ENCODE data around the gene LEUTX.

LEUTX gene

DNA sequence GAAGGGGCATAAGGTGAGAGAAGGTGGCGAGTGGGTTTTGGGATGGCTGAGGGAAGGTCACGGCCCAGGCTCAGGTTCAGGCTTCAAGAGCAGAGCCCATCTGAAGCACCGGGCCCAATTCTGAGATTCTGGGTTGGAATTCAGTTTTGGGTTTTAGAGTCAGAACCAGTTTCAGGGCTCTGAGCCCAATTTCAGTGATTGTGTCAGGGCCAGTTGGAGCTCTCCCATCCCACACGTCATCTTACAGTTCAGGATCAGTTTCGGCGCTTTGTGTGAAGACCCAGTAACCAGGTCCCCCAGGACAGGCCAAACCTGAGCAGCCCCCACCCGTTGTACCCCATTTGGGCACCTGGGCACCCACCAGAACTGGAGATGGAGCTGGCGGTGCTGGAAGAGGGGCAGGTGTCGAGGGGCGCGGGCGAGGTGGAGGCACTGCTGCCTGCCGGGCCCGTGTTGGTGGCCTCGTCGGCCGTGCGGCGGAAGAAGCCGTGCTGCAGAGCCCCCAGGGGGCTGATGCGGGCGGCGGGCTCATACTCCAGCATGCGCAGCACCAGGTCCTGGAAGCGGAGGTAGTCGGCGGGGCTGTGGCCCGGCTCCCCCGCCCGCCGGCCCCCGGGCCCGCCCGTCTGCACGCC lies 47.8 kb downstream of the LEUTX start:
- Histone ChIP-seq H3K79me2 (ENCODE audit: insufficient read depth, low read length) (peaks cover 4% of the 10 kb centered on the region; the same call in 1 of the 2 replicates), H3K9me2 (replicated peaks; ENCODE audit: insufficient read depth, low read length) (no peaks in the 10 kb centered on the region), H3K9ac (ENCODE audit: low read length) (no peak overlapping the region), H3K27ac (ENCODE audit: low read depth, low read length) (no peak overlapping the region), H3K27me3 (ENCODE audit: low read length) (no peaks in the 10 kb centered on the region), H2AFZ (ENCODE audit: low read depth, low read length, severe bottlenecking) (no peak overlapping the region), H3K9me3 (ENCODE audit: insufficient read depth, low read length) (no peaks in the 10 kb centered on the region), H3K36me3 (ENCODE audit: low read length) (no peaks in the 10 kb centered on the region), H3F3A (ENCODE audit: insufficient read depth) (no peaks in the 10 kb centered on the region), H4K20me1 (ENCODE audit: low read depth, low read length) (no peaks in the 10 kb centered on the region), H3K4me3 (ENCODE audit: insufficient read depth, low read length, poor library complexity, severe bottlenecking) (no peak overlapping the region), H3K4me2 (ENCODE audit: low read depth, low read length, poor library complexity, severe bottlenecking) (no peak overlapping the region)
- TF ChIP-seq, protein P1, sequence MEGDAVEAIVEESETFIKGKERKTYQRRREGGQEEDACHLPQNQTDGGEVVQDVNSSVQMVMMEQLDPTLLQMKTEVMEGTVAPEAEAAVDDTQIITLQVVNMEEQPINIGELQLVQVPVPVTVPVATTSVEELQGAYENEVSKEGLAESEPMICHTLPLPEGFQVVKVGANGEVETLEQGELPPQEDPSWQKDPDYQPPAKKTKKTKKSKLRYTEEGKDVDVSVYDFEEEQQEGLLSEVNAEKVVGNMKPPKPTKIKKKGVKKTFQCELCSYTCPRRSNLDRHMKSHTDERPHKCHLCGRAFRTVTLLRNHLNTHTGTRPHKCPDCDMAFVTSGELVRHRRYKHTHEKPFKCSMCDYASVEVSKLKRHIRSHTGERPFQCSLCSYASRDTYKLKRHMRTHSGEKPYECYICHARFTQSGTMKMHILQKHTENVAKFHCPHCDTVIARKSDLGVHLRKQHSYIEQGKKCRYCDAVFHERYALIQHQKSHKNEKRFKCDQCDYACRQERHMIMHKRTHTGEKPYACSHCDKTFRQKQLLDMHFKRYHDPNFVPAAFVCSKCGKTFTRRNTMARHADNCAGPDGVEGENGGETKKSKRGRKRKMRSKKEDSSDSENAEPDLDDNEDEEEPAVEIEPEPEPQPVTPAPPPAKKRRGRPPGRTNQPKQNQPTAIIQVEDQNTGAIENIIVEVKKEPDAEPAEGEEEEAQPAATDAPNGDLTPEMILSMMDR (IDR thresholded peaks at IDR 0.05; ENCODE audit: insufficient read depth, low read length, poor library complexity, severe bottlenecking), result no peak
- no peak for TF ChIP-seq EZH2phosphoT487 (conservative IDR thresholded peaks at IDR 0.05; ENCODE audit: low read length)

DNA sequence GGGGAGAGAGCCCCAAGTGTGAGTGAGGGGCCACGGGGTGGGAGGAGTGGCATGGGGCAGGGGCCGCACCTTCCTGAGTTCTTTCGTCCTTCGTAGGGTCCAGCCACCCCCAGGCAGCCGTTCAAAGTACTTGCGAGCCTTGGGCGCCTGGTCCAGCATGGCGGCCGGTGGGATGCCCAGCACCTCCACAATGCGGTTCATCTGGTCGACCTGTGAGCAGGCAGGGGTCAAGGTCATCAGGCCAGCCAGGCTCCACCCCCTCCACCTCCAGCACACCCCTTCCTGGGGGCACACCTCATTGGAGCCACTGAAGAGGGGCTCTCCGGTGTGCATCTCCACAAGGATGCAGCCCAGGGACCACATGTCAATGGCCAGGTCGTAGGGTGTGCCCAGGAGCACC lies 48.6 kb downstream of the LEUTX start:
- Histone ChIP-seq H3K27me3 (ENCODE audit: low read length) (no peaks in the 10 kb centered on the region), H3K9me2 (replicated peaks; ENCODE audit: insufficient read depth, low read length) (no peaks in the 10 kb centered on the region), H3K9me3 (ENCODE audit: insufficient read depth, low read length) (no peaks in the 10 kb centered on the region), H3K27ac (ENCODE audit: low read depth, low read length) (no peak overlapping the region), H3K4me2 (ENCODE audit: low read depth, low read length, poor library complexity, severe bottlenecking) (no peak overlapping the region), H3K36me3 (ENCODE audit: low read length) (no peaks in the 10 kb centered on the region), H4K20me1 (ENCODE audit: low read depth, low read length) (no peaks in the 10 kb centered on the region), H3K9ac (ENCODE audit: low read length) (no peak overlapping the region), H2AFZ (ENCODE audit: low read depth, low read length, severe bottlenecking) (no peak overlapping the region), H3F3A (ENCODE audit: insufficient read depth) (no peaks in the 10 kb centered on the region), H3K4me3 (ENCODE audit: insufficient read depth, low read length, poor library complexity, severe bottlenecking) (no peak overlapping the region), H3K79me2 (ENCODE audit: insufficient read depth, low read length) (peaks cover 4% of the 10 kb centered on the region; the same call in 1 of the 2 replicates)
- no peak for TF ChIP-seq EZH2phosphoT487 (conservative IDR thresholded peaks at IDR 0.05; ENCODE audit: low read length)
- TF ChIP-seq, protein P1 (IDR thresholded peaks at IDR 0.05; ENCODE audit: insufficient read depth, low read length, poor library complexity, severe bottlenecking), result no peak

DNA sequence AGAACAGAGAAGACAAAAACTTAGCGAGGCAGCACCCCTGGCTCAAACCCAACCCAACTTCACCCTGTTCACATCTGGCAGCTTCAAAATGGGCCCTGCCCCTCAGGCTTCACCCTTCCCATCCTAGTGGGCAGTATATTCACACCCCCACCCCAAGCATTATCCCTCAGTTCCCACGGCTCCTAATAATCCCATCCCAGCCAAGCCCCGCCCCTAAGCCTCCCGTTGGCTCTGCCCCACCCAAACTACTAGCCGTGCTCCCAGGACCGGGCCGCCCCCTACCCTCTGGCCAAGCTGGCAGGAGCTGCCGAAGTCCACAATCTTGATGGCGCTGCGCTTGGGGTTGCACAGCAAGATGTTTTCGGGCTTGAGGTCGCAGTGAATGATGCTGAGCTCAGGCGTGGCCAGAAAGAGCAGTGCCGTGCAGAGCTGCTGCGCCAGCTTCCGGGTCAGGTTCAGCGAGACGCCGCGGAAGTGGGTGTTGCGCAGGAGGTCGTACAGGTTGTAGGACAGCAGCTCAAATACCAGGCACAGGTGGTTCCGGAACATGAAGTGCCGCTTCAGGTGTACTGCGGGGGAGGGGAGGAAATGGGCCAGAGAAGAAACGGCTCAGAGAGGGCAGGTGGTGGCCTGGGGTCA lies 49.5 kb downstream of the LEUTX start:
- Histone ChIP-seq H3K9ac (ENCODE audit: low read length) (no peak overlapping the region), H3K27me3 (ENCODE audit: low read length) (no peaks in the 10 kb centered on the region), H3F3A (ENCODE audit: insufficient read depth) (no peaks in the 10 kb centered on the region), H3K79me2 (ENCODE audit: insufficient read depth, low read length) (peaks cover 4% of the 10 kb centered on the region; the same call in 1 of the 2 replicates), H3K4me2 (ENCODE audit: low read depth, low read length, poor library complexity, severe bottlenecking) (no peak overlapping the region), H3K9me3 (ENCODE audit: insufficient read depth, low read length) (no peaks in the 10 kb centered on the region), H3K9me2 (replicated peaks; ENCODE audit: insufficient read depth, low read length) (no peaks in the 10 kb centered on the region), H3K27ac (ENCODE audit: low read depth, low read length) (no peak overlapping the region), H2AFZ (ENCODE audit: low read depth, low read length, severe bottlenecking) (no peak overlapping the region), H3K36me3 (ENCODE audit: low read length) (no peaks in the 10 kb centered on the region), H4K20me1 (ENCODE audit: low read depth, low read length) (no peaks in the 10 kb centered on the region), H3K4me3 (ENCODE audit: insufficient read depth, low read length, poor library complexity, severe bottlenecking) (no peak overlapping the region)
- no peak for TF ChIP-seq EZH2phosphoT487 (conservative IDR thresholded peaks at IDR 0.05; ENCODE audit: low read length)
- TF ChIP-seq, protein P1 (IDR thresholded peaks at IDR 0.05; ENCODE audit: insufficient read depth, low read length, poor library complexity, severe bottlenecking), result no peak

Measured in SU-DHL-6 (cell line).